NCI-H82 treated with DMSO at 0.1 percent for 48 hours (cell line): ENCODE results near the gene MPZL2.

Experiments
- DNase-seq: peaks from one replicate; lab custom pipeline; 2025; ENCODE audit not compliant: unreplicated experiment; lab: John Stamatoyannopoulos, UW

MPZL2 gene

DNA sequence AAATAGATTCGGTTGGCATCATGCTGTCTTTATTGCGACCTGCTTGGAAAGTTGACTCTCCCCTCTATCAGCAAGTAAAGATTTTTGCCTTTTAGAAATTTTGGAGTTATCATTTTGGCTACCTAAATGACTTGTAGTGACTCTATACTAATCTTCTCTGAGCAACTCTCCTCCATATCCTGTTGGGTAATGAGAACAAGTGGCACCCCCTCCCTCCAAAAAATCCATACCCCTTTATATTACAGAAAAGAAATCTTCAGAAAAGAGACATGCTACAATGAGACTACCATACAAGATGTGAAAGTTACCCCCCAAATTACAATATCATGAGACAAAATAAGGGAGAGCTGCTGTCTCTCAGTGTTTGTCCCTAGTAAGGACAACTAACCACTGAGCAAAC lies 40.5 kb downstream of the MPZL2 start:
- no peak for DNase-seq

DNA sequence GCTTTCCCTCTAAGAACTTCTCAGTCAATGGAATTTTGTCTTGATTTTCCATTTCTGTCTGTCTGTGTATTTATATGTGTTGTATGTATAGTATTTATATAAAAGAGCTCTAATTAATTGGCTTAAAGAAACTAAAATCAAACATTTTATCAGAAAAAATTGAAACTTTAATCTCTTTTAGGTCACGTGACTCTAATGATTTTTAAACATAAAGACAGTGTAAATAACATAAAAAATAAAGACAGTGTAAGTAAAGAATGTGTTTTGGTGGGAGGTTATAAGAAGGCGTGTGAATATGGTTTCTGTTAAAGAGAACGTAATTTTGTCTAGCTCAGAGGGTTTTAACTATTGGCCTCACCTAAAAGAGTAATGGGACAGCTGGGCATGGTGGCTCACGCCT lies 41.7 kb downstream of the MPZL2 start:
- no peak for DNase-seq

DNA sequence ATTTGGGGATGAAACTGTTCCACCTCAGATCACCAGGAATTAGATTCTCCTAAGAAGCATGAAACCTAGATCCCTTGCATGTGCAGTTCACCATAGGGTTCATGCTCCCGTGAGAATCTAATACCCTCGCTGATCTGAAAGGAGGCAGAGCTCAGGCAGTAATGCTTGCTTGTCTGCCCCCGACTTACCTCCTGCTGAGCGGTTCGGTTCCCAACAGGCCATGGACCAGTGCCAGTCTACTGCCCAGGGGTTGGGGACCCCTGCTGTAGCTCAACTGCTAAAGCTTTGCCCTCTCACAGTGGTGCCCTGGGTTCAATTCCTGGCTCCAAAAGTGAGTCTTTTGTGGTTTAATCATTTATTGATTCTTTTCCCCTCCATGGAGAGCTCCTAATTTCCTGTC lies 42.7 kb downstream of the MPZL2 start:
- DNase-seq = no peak

DNA sequence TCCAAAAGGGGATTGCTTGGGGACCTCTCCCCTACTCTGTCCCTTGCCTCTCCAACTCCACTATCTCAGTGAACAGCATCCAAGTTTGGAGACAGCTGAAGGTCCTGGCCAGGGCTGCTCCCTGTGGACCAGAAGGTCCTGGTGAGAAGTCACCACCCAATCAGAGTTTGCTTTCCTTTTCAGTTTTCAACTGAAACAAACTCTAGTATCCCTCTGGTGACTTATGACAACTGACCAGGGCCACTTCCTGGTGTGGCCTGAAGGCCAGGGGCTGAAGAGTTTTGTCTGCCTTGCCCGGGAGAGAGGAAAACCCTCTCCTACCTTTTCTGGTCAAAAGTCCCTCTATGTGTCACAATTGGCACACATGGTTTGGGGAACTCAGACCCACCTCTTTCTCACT lies 44.4 kb downstream of the MPZL2 start:
- no peak for DNase-seq

DNA sequence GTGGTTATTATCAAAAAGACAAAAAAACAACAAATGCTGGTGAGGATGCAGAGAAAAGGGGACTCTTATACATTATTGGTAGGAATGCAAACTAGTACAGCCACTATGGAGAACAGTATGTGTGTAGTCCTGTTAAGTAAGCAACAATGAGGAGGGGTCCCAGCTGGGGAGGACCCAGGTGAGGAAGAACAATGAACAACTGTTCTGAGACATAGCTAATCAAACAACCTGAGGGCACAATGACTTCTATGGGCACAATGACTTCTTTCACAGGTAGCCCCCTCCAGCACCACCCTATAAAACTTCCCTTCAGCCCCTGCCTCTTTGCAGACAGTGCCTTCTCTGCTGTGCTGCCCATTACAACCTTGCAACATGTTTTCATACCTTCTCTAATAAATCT lies 44.9 kb downstream of the MPZL2 start:
- DNase-seq = no peak

DNA sequence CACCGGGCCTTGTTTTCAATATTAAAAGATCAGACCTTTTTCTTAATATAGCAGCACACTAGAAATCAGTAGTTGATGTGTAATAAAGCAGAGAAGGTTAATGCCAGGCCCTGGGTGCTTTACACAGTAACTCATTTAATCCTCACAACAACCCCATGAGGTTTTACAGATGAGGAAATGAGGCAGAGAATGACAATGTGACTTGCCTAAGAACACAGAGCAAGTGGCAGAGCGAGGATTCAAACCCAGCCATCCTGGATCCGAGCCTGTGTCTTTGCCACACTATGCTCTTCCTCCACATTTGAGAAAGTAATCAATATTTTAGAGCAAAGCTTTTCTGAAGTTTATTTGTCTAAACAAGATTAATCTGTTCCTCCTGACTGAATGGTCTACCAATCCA lies 46.5 kb downstream of the MPZL2 start:
- no peak for DNase-seq

DNA sequence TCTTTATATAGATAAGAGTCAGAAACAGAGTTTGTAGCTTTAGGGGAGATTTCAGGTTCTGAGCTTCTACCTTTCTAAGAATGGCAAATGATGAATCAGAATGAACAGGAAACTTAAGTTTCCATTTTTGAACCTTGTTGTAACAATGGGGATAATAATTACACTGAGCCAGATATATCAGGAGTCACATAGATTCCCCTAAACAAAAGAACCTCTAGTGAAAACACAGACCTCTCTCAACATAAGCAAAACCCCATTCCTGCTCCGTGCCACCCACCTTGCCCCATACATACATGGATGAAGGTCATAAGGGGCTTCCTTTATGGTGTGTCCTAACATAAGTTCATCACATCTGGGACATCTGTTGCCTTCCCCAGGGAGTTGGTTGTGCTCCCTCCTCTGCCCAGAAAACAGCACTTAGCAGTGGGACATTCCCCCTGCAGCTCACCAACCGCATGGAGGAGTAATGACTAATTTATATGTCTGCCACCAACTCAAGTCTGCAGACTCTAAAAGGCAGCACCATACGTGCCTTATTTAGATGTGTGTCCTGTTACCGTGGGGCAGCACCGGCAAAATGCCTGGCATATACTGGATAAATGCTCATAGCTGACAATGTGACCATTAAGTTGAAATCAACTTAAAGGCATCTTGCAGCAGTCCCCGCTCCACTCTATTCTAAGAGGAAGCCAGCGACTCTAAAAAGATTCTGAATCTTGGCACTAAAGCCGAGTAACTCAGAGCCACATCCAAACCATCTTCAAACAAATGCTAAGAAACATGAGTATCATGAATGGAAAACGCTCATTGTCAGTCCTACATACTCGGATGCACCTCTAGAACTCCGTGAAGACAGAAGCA lies 47.2 kb downstream of the MPZL2 start:
- no peak for DNase-seq

DNA sequence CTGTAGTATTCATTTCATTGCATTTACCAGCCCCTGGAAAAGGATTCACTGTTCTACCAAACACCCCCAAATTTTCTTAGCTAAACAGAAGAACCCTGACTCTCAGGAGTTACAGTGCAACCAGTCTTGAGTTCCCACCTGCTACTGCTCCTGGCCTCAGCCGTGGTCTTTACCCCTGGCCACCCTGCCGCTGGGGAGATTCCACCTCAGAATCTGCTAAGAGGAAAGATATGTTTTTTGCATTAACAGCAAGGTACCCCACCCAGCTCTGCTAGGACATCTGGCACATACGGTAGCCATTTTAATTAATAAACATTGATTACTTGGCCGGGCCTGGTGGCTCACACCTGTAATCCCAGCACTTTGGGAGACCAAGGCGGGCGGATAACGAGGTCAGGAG lies 48.3 kb downstream of the MPZL2 start:
- DNase-seq = no peak

DNA sequence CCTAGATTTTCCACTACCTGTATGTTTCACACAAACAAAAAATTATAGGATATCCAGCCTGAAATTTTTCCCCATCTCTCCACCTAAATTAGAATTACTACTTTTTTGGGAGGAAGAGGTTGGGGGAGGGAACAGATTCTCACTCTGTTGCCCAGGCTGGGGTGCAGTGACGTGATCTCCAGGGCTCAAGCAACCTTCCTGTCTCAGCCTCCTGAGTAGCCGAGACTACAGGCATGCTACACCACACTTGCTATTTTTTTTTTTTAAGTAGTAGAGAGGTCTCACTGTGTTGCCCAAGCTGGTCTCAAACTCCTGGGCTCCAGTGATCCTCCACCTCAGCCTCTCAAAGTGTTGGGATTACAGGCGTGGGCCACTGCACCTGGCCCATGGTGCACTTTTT lies 48.8 kb downstream of the MPZL2 start:
- DNase-seq = no peak

DNA sequence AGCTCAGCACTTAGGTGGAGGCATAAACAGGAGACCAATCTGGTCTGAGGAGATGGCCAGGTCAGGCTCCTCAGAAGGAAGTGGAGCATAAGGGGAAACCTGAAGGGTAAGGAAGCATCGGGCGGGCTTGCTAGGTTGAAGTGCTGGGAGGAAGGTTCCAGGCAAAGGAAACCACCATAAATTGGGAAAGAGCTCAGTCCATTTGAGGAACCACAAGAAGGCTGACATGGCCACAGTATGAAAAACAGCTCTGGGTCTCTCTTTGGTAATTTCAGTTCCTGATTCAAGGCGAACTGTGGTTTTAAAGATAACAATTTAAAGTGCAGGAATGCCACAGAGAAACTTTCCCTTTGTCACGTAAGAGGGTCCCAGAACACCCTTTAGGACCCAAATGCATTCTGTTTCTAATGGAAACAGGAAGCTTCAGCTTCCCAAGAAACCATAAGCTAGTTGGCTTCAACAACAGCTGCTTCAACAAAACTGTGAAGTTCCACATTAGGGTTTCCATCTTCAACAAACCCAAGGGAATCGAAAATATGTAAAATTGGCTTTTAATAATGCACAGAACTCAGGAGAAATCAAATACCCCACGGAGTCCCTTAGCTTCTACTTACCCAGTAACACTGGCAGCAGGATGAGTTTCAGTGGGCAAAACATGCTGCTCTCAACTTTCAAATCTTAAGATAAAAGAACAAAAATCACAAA lies 49.7 kb downstream of the MPZL2 start:
- DNase-seq = no peak

DNA sequence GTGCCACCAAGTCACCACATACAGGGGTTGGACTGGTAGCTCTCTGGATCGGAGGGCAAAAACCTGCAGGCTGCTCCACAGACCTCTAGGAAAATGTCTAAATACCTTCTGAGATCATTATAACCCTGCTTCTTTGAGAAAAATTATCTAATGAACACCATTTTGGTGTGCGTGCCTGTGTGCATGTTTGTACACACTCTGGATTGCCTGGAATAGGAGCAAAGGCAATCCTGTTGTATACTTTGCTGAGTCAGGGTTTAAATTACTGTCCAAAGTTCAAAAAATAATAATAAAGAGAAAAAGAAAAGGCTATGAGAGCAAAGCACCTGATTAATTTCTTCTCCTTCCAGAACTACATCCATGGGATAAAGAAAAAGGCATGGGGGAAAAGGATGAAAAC lies 50.3 kb downstream of the MPZL2 start:
- DNase-seq = no peak

DNA sequence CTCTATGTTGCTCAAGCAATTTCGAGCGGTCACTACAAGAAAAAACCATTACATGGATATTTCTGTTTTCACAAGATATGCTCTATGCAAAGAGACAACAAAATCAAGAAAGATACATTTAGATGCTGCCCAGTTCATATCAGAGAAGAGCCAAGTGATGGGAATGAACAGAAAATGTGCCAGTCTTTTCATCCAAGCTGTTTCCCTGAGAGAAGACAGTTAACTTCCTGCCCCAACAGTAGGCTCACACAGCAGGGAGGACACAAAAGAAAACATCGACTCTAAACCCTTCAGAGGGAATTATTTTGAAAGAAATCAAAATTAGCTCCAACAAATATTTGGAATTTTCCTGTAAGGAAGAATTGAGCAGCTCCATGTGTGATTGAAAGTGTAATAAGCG lies 50.9 kb downstream of the MPZL2 start:
- no peak for DNase-seq

DNA sequence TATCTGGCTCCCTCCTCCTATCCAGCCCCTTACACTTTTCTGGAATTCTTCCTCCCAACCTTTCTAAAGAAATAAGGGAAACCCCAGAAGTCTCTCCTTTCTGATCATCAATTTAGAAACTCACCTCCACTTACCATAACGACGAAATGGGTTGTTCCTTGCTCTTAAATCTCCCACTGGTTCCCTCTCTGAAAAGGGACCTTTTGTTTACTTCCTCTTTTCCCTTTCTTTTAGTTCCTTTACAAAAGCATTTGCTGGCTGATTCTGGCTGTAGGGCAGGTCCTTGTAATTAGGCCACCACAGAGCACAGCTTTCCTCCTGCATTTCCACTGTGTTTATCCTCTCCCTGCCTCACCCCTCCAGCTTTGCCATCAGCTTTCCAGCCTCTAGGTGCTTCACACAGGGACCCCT lies 51.3 kb downstream of the MPZL2 start:
- DNase-seq = no peak

DNA sequence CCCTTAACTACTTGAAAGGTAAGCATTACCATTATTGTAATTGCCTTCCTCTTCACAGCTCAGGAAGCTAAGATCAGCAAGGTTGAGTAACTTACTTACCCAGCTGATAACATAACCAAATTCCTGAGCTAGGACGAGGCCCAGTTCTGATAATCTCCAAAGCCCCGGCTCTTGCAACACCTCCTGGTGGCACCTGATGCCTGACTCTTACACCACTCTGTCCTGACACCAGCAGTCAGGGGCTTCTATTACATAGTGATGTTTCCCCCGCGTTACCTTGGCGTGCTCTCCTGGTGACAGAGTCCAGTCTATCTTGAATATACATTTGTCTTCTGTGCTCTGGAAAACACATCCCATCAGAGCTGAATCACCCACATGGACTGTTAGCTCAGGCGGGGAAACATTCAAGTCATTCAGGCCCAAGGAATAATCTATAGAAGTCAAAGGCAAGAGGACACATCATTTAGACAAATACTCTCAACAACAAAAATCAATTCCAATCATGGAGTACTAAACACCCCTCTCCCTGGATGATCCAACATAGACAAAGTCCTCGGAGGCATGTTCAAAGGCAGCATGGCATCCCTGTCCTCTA lies 51.9 kb downstream of the MPZL2 start:
- DNase-seq = no peak

DNA sequence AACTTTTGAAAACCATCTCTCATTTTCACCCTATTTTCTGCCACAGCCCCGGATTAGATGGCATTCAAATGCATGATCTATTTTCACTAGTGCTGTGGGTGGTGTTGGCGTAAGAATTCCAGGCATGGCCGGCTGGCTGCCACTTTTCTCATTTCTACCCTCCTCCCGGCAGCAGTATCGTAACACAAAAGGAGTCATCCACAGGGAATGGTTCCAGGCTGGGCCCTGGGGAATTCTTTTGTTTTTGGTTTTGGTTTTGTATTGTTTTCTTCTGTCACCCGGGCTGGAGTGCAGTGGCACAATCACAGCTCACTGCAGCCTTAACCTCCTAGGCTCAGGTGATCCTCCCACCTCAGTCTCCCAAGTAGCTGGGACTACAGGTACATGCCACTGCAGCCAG lies 53.1 kb downstream of the MPZL2 start:
- DNase-seq = no peak

DNA sequence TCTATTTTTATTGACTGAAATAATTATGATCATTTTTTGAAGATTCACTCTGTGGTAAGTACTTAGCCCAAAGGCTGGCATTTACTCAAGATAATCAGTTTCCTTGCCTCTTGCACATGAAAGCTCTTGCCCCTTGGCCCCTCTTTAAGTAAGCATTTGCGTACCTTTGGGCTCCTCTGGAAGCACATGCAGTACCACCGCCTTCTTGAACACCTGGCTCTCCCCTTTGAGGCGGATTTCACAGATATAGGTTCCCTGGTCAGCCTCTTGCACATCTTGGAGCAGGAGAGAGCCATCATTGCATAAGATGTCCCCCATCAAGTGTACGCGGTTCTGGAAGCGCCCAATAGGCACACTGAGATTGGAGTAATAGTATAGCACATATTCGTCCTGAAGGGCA lies 53.8 kb downstream of the MPZL2 start:
- DNase-seq = no peak

DNA sequence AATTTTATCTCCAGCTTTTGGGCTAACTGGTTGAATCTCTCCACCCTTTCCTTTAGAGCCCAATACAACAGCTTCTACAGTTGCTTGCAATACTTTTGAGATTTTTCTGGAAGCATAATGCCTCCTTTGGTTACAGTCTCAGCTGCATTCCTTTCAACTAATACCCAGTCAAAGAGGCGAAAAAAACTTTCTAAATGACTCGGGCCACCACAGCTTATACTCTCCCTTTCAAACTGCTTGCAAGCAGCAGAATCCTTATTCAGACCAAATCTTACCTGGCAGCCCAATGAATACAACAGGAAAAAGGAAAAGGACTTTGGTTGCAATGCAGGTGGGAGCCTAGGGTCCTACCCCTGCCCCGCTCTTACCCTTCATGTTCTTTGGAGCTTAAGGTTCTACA lies 55.1 kb downstream of the MPZL2 start:
- no peak for DNase-seq

DNA sequence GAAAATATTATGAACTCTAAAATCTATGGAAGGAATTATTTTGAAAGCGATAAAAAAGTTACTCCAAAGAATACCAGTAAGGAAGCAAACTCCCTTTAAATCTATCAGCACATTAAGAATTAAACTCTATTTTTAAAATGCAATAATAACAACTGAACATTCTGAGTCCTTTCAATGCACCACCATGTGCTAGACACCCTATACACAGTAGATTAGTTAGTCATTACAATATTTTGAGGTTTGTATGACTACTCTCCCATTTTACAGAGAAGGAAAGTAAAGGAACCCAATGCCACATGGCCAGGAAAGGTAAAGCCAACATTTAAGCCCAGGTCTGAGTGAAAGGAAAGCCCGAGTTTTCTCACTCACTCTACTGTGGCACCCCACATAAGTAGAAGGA lies 57.0 kb downstream of the MPZL2 start:
- no peak for DNase-seq

DNA sequence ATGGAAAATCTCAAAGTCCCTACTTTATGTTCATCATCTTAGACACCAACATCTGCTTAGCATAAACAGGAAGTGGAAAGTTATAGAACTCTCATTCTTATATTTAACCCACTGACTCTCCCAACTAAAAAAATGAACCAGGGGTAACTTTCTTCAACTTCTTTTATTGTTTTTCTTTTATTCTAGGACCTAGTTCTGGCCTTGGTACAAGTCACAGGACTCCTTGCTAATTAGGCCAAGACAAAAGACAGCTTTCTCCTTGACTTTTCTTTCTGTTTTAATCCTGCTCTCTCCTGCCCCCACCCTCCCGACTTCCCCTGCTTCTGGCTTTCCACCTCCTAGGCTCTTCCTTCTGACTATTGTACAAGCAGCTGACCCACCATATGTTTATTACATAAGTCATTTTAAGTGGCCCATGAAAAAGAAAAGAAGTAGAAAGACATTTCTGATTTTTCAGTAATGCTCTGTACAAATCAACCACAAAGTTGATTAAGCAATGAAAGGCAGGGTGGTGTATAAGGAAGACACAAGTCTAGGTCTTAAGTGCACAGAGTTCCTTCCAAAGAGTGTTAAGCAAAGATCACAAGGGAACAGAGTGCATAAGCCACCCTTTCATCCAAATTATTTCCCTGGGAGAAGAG lies 57.6 kb downstream of the MPZL2 start:
- no peak for DNase-seq

DNA sequence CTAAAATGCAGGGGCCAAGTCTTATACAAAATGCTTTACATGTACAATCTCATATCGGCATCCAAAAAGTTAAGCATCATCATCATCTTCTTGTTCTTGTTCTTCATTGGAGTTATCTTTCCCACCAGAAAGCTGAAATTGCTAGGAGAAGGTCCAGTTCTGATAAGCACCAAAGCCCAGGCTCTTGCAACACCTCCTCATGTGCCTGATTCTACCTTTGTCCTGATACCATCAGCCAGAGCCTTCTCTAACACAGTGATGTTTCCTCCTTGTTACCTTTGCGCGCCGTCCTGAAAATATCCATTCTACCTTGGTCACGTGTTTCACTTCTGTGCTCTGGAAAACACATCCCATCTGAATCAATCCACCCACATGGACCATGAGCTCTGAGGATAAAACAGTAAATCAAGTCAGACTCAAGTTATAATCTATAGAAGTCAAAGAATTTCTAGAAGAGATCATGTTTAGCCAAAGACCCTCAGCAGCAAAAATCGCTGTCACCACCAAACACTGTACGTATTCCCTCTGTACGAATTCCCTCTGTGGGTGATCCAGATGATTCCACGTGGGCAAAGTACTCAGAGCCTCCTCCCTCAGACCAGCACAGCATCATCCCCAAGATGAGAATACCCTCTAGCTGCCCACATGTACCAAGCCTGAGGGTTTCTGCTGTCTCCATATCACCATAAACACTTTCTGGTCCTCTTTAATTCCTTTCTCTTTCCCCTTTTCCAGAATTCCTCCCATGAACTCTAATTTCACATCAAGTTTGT lies 58.3 kb downstream of the MPZL2 start:
- DNase-seq = no peak
